ENCODE data around the gene ETV4. TPM values are rescaled to one million over a fixed set of nuclear protein-coding genes. Genes with fewer than 3 reads are reported as not detected.
A peak's percentile ranks its signal among the peaks of the same experiment; 100 is the strongest.

Gene ETV4
- polyA plus RNA-seq, 1 of the 3 experiments (the other 2 are of a cell fraction), result 33.2 TPM

DNA sequence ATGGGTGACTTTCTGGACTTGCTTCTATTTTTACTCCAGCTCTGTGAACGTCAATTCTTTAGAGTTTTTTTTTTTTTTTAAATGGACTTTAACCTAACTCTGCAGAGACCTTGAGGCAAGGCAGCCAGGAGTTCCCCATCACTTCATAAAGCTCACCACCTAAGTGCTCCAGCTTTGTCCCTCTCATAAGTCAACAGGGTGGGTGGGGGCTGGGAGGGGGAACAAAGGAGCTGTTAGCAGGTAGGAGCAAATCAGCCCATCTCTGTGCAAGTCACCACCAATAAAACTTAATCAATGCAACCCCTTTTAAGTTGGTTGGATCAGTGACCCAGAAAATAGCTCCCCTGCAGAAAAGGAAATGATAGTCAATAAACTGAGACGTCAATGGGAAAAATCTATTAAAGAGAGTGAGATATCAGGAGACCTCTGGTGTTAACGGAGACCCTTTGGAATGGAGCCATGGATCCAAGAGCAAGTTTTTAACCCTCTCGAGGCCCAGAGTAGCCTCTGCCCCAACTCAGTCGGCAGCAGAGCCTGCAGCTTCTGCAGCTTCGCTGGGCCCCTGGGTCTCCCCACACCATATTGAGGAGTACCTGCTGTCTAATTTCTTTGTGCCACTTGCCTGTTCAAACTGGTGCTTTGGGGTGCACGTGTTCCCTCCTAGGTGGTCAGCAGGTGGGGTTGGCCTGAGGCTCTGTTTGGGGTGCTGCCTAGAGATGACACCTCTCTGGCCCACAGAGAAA lies 27.6 kb upstream of the ETV4 start:
- WGBS (ENCODE audit: low lambda C conversion rate), result 69% methylated on average over 7 of the region's 7 CpGs
- TF ChIP-seq POLR2AphosphoS5 (IDR thresholded peaks at IDR 0.05; ENCODE audit: low read depth, low read length) (no peak), MEF2A (IDR thresholded peaks at IDR 0.05; ENCODE audit: borderline replicate concordance, low read depth) (no peak)
- TF ChIP-seq, protein P1, sequence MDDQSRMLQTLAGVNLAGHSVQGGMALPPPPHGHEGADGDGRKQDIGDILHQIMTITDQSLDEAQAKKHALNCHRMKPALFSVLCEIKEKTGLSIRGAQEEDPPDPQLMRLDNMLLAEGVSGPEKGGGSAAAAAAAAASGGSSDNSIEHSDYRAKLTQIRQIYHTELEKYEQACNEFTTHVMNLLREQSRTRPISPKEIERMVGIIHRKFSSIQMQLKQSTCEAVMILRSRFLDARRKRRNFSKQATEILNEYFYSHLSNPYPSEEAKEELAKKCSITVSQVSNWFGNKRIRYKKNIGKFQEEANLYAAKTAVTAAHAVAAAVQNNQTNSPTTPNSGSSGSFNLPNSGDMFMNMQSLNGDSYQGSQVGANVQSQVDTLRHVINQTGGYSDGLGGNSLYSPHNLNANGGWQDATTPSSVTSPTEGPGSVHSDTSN (IDR thresholded peaks at IDR 0.05), result no peak
- TF ChIP-seq, protein P2, sequence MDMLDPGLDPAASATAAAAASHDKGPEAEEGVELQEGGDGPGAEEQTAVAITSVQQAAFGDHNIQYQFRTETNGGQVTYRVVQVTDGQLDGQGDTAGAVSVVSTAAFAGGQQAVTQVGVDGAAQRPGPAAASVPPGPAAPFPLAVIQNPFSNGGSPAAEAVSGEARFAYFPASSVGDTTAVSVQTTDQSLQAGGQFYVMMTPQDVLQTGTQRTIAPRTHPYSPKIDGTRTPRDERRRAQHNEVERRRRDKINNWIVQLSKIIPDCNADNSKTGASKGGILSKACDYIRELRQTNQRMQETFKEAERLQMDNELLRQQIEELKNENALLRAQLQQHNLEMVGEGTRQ (IDR thresholded peaks at IDR 0.05; ENCODE audit: borderline replicate concordance, low read depth, low read length), result no peak
- Histone ChIP-seq H3K27me3 (ENCODE audit: insufficient read depth) (no peaks in the 10 kb centered on the region), H3K4me2 (no peak overlapping the region), H3K4me3 (ENCODE audit: low read depth in 2 of 2, low read length in 1 of 2) (no peak overlapping the region), H4K20me1 (ENCODE audit: insufficient read depth) (no peaks in the 10 kb centered on the region), H3K9ac (no peak overlapping the region), H3K9me3 (no peaks in the 10 kb centered on the region), H3K4me1 (ENCODE audit: control insufficient read depth in 1 of 2, insufficient read depth in 2 of 2, low read depth in 1 of 2, low read length in 1 of 2) (peaks cover under 1 to 4% of the 10 kb centered on the region in 2 experiments; a peak in 2 of 4 replicates), H2AFZ (ENCODE audit: low read depth) (no peak overlapping the region), H3K9me2 (no peaks in the 10 kb centered on the region), H3K27ac (ENCODE audit: low read depth in 2 of 2, low read length in 1 of 2) (no peak overlapping the region), H3F3A (replicated peaks; ENCODE audit: insufficient read depth) (peaks cover 22% of the 10 kb centered on the region), H3K79me2 (ENCODE audit: insufficient read depth) (no peaks in the 10 kb centered on the region), H3K36me3 (replicated peaks in 1 of 2; ENCODE audit: control insufficient read depth in 1 of 2, insufficient read depth in 2 of 2, low read length in 1 of 2) (no peaks in the 10 kb centered on the region)
- DNase-seq, result no peak
- ChIA-PET POLR2A (no interaction called here), CTCF (interaction anchor here (0.7 to 10.5 kb wide), 8 partner anchors 12 to 273 kb away, joined by 3 to 97 read pairs (median 3); partner anchors contain the start of genes DHX8 and SOST)

DNA sequence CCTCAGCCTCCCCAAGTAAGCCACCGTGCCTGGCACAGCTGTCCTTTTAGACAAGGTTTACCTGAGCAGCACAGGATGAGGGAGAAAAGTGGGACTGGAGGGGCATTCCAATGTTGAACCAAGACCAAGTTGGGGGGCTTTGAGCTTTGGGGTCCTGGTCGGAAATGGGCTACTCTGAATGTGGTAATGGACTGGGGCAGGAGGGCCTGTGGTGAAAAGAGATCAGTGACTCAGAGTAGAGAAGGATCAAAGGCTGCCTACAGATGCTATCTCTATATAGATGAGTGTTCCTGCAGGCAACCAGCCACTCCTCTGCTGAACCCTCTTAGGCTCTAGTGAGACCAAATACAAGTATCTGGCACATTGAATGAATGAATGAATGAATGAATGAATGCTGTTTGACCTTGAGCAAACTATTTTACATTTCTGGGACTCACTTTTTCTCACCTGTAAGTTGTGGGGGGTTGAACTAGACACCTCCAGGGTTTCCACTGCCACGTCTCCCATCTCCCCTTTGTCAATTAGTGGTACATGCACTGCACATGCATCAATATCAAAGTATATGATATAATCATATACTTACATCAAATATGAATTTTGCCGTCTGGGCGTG lies 26.3 kb upstream of the ETV4 start:
- no peaks in the 10 kb centered on the region for H3K4me1 ChIP-seq (ENCODE audit: control insufficient read depth in 1 of 2, insufficient read depth in 2 of 2, low read depth in 1 of 2, low read length in 1 of 2)
- H2AFZ ChIP-seq (ENCODE audit: low read depth), result no peak overlapping the region
- TF ChIP-seq TCF12 (IDR thresholded peaks at IDR 0.05) (0 out of 2 replicates have a peak, but pooled peaks have one; percentile 17), FOXM1 (IDR thresholded peaks at IDR 0.05; ENCODE audit: low read depth) (no peak), JUND (IDR thresholded peaks at IDR 0.05) (peak; percentile 34; the same call in 1 of the 2 replicates), FOSL2 (IDR thresholded peaks at IDR 0.05; ENCODE audit: borderline replicate concordance, low read depth) (peak; percentile 52; the same call in 1 of the 2 replicates)
- peaks cover 18% of the 10 kb centered on the region for H3F3A ChIP-seq (replicated peaks; ENCODE audit: insufficient read depth)
- H3K4me3 ChIP-seq (ENCODE audit: low read depth in 2 of 2, low read length in 1 of 2), result no peak overlapping the region
- no peaks in the 10 kb centered on the region for H4K20me1 ChIP-seq (ENCODE audit: insufficient read depth)
- H3K9me2 ChIP-seq, result no peaks in the 10 kb centered on the region
- no peak overlapping the region for H3K9ac ChIP-seq
- no peaks in the 10 kb centered on the region for H3K79me2 ChIP-seq (ENCODE audit: insufficient read depth)
- H3K4me2 ChIP-seq, result no peak overlapping the region
- 78% methylated on average over 5 of the region's 5 CpGs for WGBS (ENCODE audit: low lambda C conversion rate)
- H3K27ac ChIP-seq (ENCODE audit: low read depth in 2 of 2, low read length in 1 of 2), result no peak overlapping the region
- no peaks in the 10 kb centered on the region for H3K27me3 ChIP-seq (ENCODE audit: insufficient read depth)
- H3K36me3 ChIP-seq (replicated peaks in 1 of 2; ENCODE audit: control insufficient read depth in 1 of 2, insufficient read depth in 2 of 2, low read length in 1 of 2), result no peaks in the 10 kb centered on the region
- CTCF ChIA-PET, result interaction anchor here (10.5 kb wide), 1 partner anchor 185 kb away, joined by 97 read pairs; the partner anchor contains the start of gene SOST
- POLR2A ChIA-PET, result no interaction called here
- DNase-seq, result no peak
- H3K9me3 ChIP-seq, result no peaks in the 10 kb centered on the region
